ENCODE measurements around the gene CCDC142.

GRCh38 chr2:74497777-74498499 lies 15.1 kb upstream of the CCDC142 start:
- TF ChIP-seq CTCF (IDR thresholded peaks at IDR 0.05), result no peak
- no peak for TF ChIP-seq POLR2AphosphoS5 (IDR thresholded peaks at IDR 0.05)
- no peak for TF ChIP-seq POLR2A (IDR thresholded peaks at IDR 0.05)
- no peak for TF ChIP-seq EP300 (IDR thresholded peaks at IDR 0.05)
